H9 (cell line): ENCODE measurements around the gene CDYL. TPM values are rescaled to one million over a fixed set of nuclear protein-coding genes. Genes with fewer than 3 reads are reported as not detected.

Experiments
- DNase-seq: peaks from one replicate; pipeline ENCODE4 v3.0.0-alpha.2; 2017
- H2AFZ ChIP-seq: one replicate; pipeline ENCODE4 v1.6.1; 2013; ENCODE audit warnings: mild to moderate bottlenecking, low read length, control low read depth, moderate library complexity
- H2AK5ac ChIP-seq: 2 replicates; pipeline ENCODE4 v1.6.1; 2013; ENCODE audit warnings: low read length, control low read depth, mixed read lengths; ENCODE audit not compliant: insufficient read length
- H2BK120ac ChIP-seq: one replicate; pipeline ENCODE4 v1.6.1; 2013; ENCODE audit warnings: low read depth, mild to moderate bottlenecking, low read length, control low read depth, inconsistent platforms; ENCODE audit not compliant: poor library complexity, severe bottlenecking
- H2BK12ac ChIP-seq: 2 replicates; pipeline ENCODE4 v1.6.1; 2013; ENCODE audit warnings: low read length, control low read depth, mixed read lengths, low read depth; ENCODE audit not compliant: insufficient read length
- H2BK15ac ChIP-seq: 2 replicates; pipeline ENCODE4 v1.6.1; 2013; ENCODE audit warnings: low read depth, low read length, control low read depth
- H2BK20ac ChIP-seq: one replicate; pipeline ENCODE4 v1.6.1; 2013; ENCODE audit warnings: low read depth, mild to moderate bottlenecking, low read length, control low read depth, inconsistent platforms; ENCODE audit not compliant: poor library complexity, severe bottlenecking
- H2BK5ac ChIP-seq: 2 replicates; pipeline ENCODE4 v1.6.1; 2013; ENCODE audit warnings: low read length, control low read depth, mixed read lengths; ENCODE audit not compliant: insufficient read length
- H3K14ac ChIP-seq: 2 replicates; pipeline ENCODE4 v1.6.1; 2013; ENCODE audit warnings: low read length, control low read depth; ENCODE audit not compliant: insufficient read depth
- H3K18ac ChIP-seq: 2 replicates; pipeline ENCODE4 v1.6.1; 2013; ENCODE audit warnings: low read depth, mild to moderate bottlenecking, mixed read lengths, low read length, control low read depth; ENCODE audit not compliant: insufficient read length
- H3K23ac ChIP-seq: 2 replicates; pipeline ENCODE4 v1.6.1; 2013; ENCODE audit warnings: low read length, control low read depth, mixed read lengths, low read depth; ENCODE audit not compliant: insufficient read length
- H3K23me2 ChIP-seq: 2 replicates; pipeline ENCODE4 v1.6.1; 2013; ENCODE audit warnings: low read depth, mild to moderate bottlenecking, mixed read lengths, low read length, control low read depth; ENCODE audit not compliant: insufficient read length, poor library complexity, severe bottlenecking
- H3K27ac ChIP-seq: 2 replicates; pipeline ENCODE4 v1.5.1; 2013; ENCODE audit warnings: low read length, control low read depth, mixed read lengths, low read depth; ENCODE audit not compliant: insufficient read length
- H3K27me3 ChIP-seq: 2 replicates; pipeline ENCODE4 v1.6.1; 2013; ENCODE audit warnings: low read length, control low read depth, inconsistent platforms; ENCODE audit not compliant: insufficient read depth
- H3K4ac ChIP-seq: 2 replicates; pipeline ENCODE4 v1.6.1; 2013; ENCODE audit warnings: low read depth, mild to moderate bottlenecking, control low read depth, inconsistent platforms, low read length, moderate library complexity
- H3K4me1 ChIP-seq: 2 replicates; pipeline ENCODE4 v1.6.1; 2013; ENCODE audit warnings: low read length, control low read depth, inconsistent platforms; ENCODE audit not compliant: insufficient read depth
- H3K4me2 ChIP-seq: 2 replicates; pipeline ENCODE4 v1.6.1; 2013; ENCODE audit warnings: low read length, control low read depth, mixed read lengths; ENCODE audit not compliant: insufficient read length, insufficient read depth
- H3K56ac ChIP-seq: 2 replicates; pipeline ENCODE4 v1.6.1; 2013; ENCODE audit warnings: low read depth, mild to moderate bottlenecking, mixed read lengths, low read length, control low read depth; ENCODE audit not compliant: insufficient read length
- H3K79me1 ChIP-seq: 2 replicates; pipeline ENCODE4 v1.6.1; 2013; ENCODE audit warnings: low read depth, mild to moderate bottlenecking, moderate library complexity, low read length, control low read depth, inconsistent platforms; ENCODE audit not compliant: insufficient read depth, poor library complexity, severe bottlenecking
- H3K79me2 ChIP-seq: 2 replicates; pipeline ENCODE4 v1.6.1; 2013; ENCODE audit warnings: low read length, control low read depth, inconsistent platforms; ENCODE audit not compliant: insufficient read depth
- H3K9ac ChIP-seq: 2 replicates; pipeline ENCODE4 v1.6.1; 2013; ENCODE audit warnings: low read length, control low read depth, mixed read lengths; ENCODE audit not compliant: insufficient read length; ENCODE audit errors: extremely low read depth
- H3K9me3 ChIP-seq: one replicate; pipeline ENCODE4 v1.6.1; 2013; ENCODE audit warnings: low read depth, low read length, inconsistent platforms; ENCODE audit not compliant: control insufficient read depth
- H3T11ph ChIP-seq: one replicate; pipeline ENCODE4 v1.6.1; 2013; ENCODE audit warnings: mild to moderate bottlenecking, low read length, control low read depth, inconsistent platforms
- H4K20me1 ChIP-seq: one replicate; pipeline ENCODE4 v1.6.1; 2013; ENCODE audit not compliant: control insufficient read depth, insufficient read length, insufficient read depth
- H4K5ac ChIP-seq: 2 replicates; pipeline ENCODE4 v1.6.1; 2013; ENCODE audit warnings: low read depth, mild to moderate bottlenecking, mixed read lengths, low read length, control low read depth; ENCODE audit not compliant: insufficient read length
- H4K8ac ChIP-seq: replicated peaks from 2 replicates; pipeline ENCODE4 v1.6.1; 2013; ENCODE audit warnings: low read length, control low read depth, mixed read lengths, low read depth; ENCODE audit not compliant: insufficient read length
- H4K91ac ChIP-seq: 2 replicates; pipeline ENCODE4 v1.6.1; 2013; ENCODE audit warnings: low read depth, mild to moderate bottlenecking, moderate library complexity, mixed read lengths, low read length, control low read depth; ENCODE audit not compliant: insufficient read length
- H3K27ac Mint-ChIP-seq, 3 experiments: 2 replicates in 2 of 3; 3 replicates in 1 of 3; pipeline ENCODE4 v1.8.0; 2020 to 2021; ENCODE audit warnings: mixed read lengths in 3 of 3, mild to moderate bottlenecking in 1 of 3, moderate library complexity in 1 of 3
- H3K27me3 Mint-ChIP-seq: 2 replicates; pipeline ENCODE4 v1.8.0; 2021; ENCODE audit warnings: low read depth, mild to moderate bottlenecking, moderate library complexity, mixed read lengths
- H3K36me3 Mint-ChIP-seq, 3 experiments: 2 replicates in 2 of 3; 3 replicates in 1 of 3; pipeline ENCODE4 v1.8.0; 2020 to 2021; ENCODE audit warnings: low read depth in 3 of 3, mixed read lengths in 3 of 3; ENCODE audit not compliant: insufficient read depth in 1 of 3
- H3K4me1 Mint-ChIP-seq, 2 experiments: 2 replicates each; pipeline ENCODE4 v1.8.0; 2020; ENCODE audit warnings: mixed read lengths in 2 of 2
- H3K4me3 Mint-ChIP-seq, 2 experiments: 2 replicates in 1 of 2; 3 replicates in 1 of 2; pipeline ENCODE4 v1.8.0; 2020 to 2021; ENCODE audit warnings: mild to moderate bottlenecking in 2 of 2, mixed read lengths in 2 of 2, moderate library complexity in 1 of 2
- H3K9me3 Mint-ChIP-seq, 2 experiments: 2 replicates in 1 of 2; 3 replicates in 1 of 2; pipeline ENCODE4 v1.8.0; 2020; ENCODE audit warnings: mild to moderate bottlenecking in 2 of 2, mixed read lengths in 2 of 2, moderate library complexity in 1 of 2
- WGBS: extraction: QIAGEN DNeasy Blood & Tissue Kit; methylation state at CpG from one replicate; pipeline ENCODE4 v1.1.7; 2013; ENCODE audit warnings: missing lambda C conversion rate, low lambda C conversion rate, mixed read lengths; ENCODE audit not compliant: insufficient read length; ENCODE audit errors: extremely low coverage; 5-methylcytosine and 5-hydroxymethylcytosine counted together
- total RNA-seq: library from RNA; stranded (reverse); gene quantifications from 2 replicates; pipeline ENCODE4 v1.2.1, GENCODE V29; 2021
- TF ChIP-seq, protein P1 (sequence below): fragments of 200-600 bp; sonication (generic); conservative IDR thresholded peaks from 3 replicates; pipeline ENCODE4 v1.8.0; 2021; ENCODE audit warnings: antibody characterized with exemption, mild to moderate bottlenecking

CDYL gene
- total RNA-seq, 1 experiment from 2014 or later = 95.0 TPM

DNA sequence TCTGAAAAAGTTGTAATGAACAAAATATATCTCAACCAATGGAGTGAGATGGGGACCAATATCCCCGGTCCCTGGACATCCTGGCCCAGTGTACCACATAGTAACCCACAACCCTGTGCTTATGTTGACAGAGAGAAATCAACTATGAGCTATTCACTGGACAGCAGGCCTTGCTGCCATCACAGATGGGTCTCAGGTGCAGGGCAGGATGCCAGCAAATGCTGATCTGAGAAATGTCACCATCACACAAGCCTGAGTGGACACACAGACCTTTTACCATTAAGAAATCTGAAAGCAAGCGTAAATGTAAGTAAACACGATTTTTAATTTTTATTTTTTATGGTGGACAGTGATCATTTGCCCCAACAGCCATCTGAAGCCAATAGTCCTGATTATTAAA is 218.5 kb downstream of the CDYL start:
- H4K20me1 ChIP-seq = no peaks in the 10 kb centered on the region
- peaks cover 0 to 10% (median 3%) of the 10 kb centered on the region in 3 experiments; a peak in 4 of 7 replicates for H3K36me3 Mint-ChIP-seq
- no peak overlapping the region for H3K4me3 Mint-ChIP-seq

More for the DNA sequence above, 218.5 kb downstream of the CDYL start:
- H3K56ac ChIP-seq = no peak overlapping the region
- H2BK12ac ChIP-seq = no peak overlapping the region
- no peaks in the 10 kb centered on the region for H3K23me2 ChIP-seq
- no peaks in the 10 kb centered on the region; a peak in 1 of 4 replicates for H3K4me1 Mint-ChIP-seq
- no peak for DNase-seq
- no peak overlapping the region for H3T11ph ChIP-seq
- no peaks in the 10 kb centered on the region for H3K79me2 ChIP-seq
- H3K79me1 ChIP-seq = no peaks in the 10 kb centered on the region
- H3K27me3 Mint-ChIP-seq = no peaks in the 10 kb centered on the region
- no peak overlapping the region for H2AFZ ChIP-seq
- no peak overlapping the region for H4K5ac ChIP-seq
- no peak overlapping the region for H4K91ac ChIP-seq
- no peak overlapping the region for H3K27ac Mint-ChIP-seq
- H2BK120ac ChIP-seq = no peak overlapping the region
- H2AK5ac ChIP-seq = no peak overlapping the region
- no peaks in the 10 kb centered on the region for H3K4me1 ChIP-seq
- H3K4me2 ChIP-seq = no peak overlapping the region
- H3K27ac ChIP-seq = no peak overlapping the region
- no peaks in the 10 kb centered on the region for H3K27me3 ChIP-seq
- no peak overlapping the region for H3K14ac ChIP-seq
- WGBS = no CpG with 5 or more reads among the region's 3 CpGs
- no peak overlapping the region for H3K4ac ChIP-seq
- H2BK15ac ChIP-seq = no peak overlapping the region
- no peaks in the 10 kb centered on the region for H3K9me3 Mint-ChIP-seq
- TF ChIP-seq, protein P1, sequence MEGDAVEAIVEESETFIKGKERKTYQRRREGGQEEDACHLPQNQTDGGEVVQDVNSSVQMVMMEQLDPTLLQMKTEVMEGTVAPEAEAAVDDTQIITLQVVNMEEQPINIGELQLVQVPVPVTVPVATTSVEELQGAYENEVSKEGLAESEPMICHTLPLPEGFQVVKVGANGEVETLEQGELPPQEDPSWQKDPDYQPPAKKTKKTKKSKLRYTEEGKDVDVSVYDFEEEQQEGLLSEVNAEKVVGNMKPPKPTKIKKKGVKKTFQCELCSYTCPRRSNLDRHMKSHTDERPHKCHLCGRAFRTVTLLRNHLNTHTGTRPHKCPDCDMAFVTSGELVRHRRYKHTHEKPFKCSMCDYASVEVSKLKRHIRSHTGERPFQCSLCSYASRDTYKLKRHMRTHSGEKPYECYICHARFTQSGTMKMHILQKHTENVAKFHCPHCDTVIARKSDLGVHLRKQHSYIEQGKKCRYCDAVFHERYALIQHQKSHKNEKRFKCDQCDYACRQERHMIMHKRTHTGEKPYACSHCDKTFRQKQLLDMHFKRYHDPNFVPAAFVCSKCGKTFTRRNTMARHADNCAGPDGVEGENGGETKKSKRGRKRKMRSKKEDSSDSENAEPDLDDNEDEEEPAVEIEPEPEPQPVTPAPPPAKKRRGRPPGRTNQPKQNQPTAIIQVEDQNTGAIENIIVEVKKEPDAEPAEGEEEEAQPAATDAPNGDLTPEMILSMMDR = no peak
- H3K9ac ChIP-seq = no peak overlapping the region
- H3K18ac ChIP-seq = no peak overlapping the region
- H2BK20ac ChIP-seq = no peak overlapping the region
- H3K23ac ChIP-seq = no peak overlapping the region
- H4K8ac ChIP-seq = no peak overlapping the region
- H3K9me3 ChIP-seq = no peaks in the 10 kb centered on the region
- no peak overlapping the region for H2BK5ac ChIP-seq
